Raji (cell line): ENCODE data around the gene USP32.

Experiments
- POLR2A ChIP-seq: IDR thresholded peaks from 2 replicates; pipeline ENCODE4 v1.6.1; 2011; ENCODE audit warnings: low read depth, low read length, control low read depth; ENCODE audit not compliant: insufficient read depth

The USP32 gene

GRCh38 chr17:60355663-60356594 is 36.0 kb downstream of the USP32 start:
- TF ChIP-seq POLR2A, result no peak

DNA sequence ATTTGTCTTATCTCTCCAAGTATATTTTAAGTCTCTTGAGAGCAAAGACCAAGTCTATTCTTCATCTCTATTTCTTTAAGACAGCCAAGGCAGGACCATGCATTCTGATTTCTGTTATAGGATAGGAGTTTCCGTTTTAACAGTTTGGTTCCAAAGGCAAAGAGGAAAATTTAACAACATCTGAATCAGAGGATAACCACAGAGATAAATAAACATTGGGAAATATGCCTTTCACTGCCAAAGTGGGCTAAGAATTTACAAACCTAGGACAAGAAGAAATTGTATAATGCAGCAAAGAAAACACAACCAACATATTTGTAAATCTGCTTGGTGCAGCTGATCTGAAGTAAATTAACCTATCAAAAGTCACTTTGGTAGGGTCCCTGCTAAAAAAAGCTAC is 37.7 kb downstream of the USP32 start:
- TF ChIP-seq POLR2A, result no peak

- TF ChIP-seq POLR2A, result no peak
These were observed 38.2 kb downstream of the USP32 start for GRCh38 chr17:60353773-60354172.

GRCh38 chr17:60352569-60352968 is 39.4 kb downstream of the USP32 start:
- no peak for TF ChIP-seq POLR2A

GRCh38 chr17:60352071-60352470 is 39.9 kb downstream of the USP32 start:
- no peak for TF ChIP-seq POLR2A

GRCh38 chr17:60351012-60351695 is 40.8 kb downstream of the USP32 start:
- no peak for TF ChIP-seq POLR2A

GRCh38 chr17:60348616-60349015 is 43.3 kb downstream of the USP32 start:
- no peak for TF ChIP-seq POLR2A

- TF ChIP-seq POLR2A, result no peak
These were observed 46.7 kb downstream of the USP32 start for GRCh38 chr17:60345233-60345632.

- no peak for TF ChIP-seq POLR2A
These were observed 56.6 kb downstream of the USP32 start for GRCh38 chr17:60335289-60335688.

- TF ChIP-seq POLR2A, result no peak
These were observed 58.3 kb downstream of the USP32 start for GRCh38 chr17:60333628-60334031.

DNA sequence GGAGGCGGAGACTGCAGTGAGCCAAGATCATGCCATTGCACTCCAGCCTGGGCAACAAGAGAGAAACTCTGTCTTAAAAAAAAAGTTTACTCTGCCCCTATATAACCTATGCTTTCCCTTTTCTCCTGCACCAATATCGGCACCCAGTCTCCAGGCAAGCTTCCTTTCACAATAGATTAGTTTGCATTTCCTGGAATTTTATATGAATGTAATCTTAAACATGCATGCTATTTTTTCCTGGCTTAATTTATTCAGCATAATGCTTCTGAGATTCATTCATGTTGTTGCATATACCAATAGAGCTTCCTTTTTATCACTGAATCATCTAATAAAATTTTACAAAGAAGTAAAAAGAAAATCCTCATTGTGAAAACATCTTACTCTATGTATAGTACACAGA is 59.4 kb downstream of the USP32 start:
- TF ChIP-seq POLR2A, result no peak

DNA sequence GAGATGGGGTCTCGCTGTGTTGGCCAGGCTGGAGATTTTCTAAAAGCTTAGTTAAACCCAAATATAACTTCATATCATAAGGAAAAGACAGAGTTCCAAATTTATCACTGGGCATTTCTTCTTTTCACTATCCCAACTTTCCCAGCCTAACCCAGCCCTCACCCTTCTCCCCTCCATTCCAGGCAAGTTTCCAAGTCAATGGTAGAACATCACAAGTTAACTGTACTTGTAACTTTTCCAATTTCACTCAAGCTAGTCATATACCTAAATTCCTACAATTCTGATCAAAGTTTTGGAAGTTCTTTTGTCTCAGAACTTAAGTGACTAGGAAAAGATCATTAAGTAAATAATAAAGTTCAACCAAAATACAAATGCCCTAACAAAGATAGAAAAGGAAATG is 61.2 kb downstream of the USP32 start:
- TF ChIP-seq POLR2A, result no peak

DNA sequence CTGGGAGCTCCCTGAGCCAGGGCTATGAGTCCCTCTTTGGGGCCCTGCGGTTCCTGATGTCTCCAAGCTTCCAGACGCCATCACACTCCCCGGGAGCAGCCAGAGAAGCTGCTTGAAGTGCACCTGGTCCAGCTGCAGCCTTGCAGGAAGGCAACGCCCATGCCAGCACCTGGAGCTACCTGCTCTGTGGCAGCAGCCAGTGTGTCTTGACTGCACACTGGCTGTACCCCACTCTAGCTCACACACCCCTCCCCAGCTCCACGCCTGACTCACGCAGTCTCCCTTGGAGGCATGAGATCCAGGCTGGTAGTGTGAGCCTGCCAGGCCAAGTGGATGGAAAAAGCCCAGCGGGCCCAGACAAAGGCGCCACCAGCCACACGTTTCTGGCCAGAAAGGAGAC is 63.3 kb downstream of the USP32 start:
- TF ChIP-seq POLR2A, result no peak

DNA sequence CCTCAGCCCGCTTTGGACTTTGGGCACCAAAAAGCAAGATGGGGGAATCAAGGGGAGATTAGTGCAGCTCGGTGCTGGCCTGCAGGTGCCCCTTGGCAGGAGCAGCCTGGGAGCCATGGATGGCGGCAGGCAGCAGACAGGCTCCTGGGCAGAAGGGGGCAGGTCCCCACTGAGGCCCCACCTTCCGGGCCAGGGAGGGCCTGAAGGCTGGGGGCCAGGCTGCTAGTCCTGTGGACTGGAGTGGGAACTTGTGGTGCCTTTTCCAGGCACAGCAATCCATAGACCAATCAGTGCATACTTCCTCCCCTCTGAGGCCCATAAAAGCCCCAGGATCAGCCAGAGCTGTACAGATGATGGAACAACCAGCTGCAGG is 64.0 kb downstream of the USP32 start:
- TF ChIP-seq POLR2A, result no peak

DNA sequence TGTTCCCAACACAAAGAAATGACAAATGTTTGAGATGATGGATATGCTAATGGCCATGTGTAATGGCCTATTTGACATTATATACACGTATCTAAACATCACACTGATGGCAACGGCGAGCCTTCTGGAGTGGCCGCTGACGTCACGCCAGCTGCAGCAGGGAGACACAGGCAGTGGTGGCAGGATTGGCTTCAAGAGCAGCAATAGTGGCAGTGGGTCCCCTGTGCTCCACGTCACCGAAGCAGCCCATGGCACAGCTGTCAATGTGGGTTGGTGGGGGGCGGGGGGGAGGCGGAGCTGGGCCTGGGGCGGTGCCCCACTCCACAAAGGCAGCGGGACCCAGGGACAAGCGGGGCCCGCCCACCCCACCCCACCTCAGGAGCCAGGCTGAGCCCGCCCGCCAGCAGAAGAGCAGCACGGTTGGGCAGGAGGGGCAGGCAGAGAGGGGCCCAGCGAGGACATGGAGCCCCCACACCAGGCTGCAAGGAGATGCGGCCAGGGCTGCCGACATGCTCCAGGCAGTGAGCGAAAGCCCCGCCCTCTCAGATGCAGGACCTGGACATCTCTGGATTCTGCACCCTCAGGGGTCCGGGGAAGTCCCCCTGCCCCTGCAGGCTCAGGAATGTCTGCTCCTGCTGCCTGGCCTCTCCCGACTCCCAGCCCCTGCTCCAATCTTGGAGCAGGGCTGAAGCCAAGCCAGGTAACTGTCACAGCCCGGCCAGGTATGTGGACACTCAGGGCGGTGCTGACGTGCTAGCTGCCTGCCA is 64.6 kb downstream of the USP32 start:
- TF ChIP-seq POLR2A, result no peak

GRCh38 chr17:60326702-60327101 is 65.2 kb downstream of the USP32 start:
- TF ChIP-seq POLR2A, result no peak
